NCI-H146 (cell line): ENCODE results near the gene GATA5.

Experiments
- DNase-seq: peaks from one replicate; lab custom pipeline; 2025; lab: John Stamatoyannopoulos, UW

GATA5 gene

GRCh38 chr20:62452475-62453095 lies 23.2 kb downstream of the GATA5 start:
- no peak for DNase-seq

- no peak for DNase-seq
Observed at GRCh38 chr20:62451970-62452369, 23.8 kb downstream of the GATA5 start.

- DNase-seq, result no peak
Observed at GRCh38 chr20:62451156-62451767, 24.5 kb downstream of the GATA5 start.

GRCh38 chr20:62449951-62450691 lies 25.7 kb downstream of the GATA5 start:
- no peak for DNase-seq

- no peak for DNase-seq
Observed at GRCh38 chr20:62448788-62449187, 27.0 kb downstream of the GATA5 start.

GRCh38 chr20:62448038-62448437 lies 27.8 kb downstream of the GATA5 start:
- no peak for DNase-seq

GRCh38 chr20:62446888-62447869 lies 28.6 kb downstream of the GATA5 start:
- no peak for DNase-seq

GRCh38 chr20:62446481-62446880 lies 29.3 kb downstream of the GATA5 start:
- DNase-seq, result no peak

GRCh38 chr20:62445553-62446340 lies 30.0 kb downstream of the GATA5 start:
- no peak for DNase-seq

GRCh38 chr20:62444286-62444685 lies 31.5 kb downstream of the GATA5 start:
- no peak for DNase-seq

- no peak for DNase-seq
Observed at GRCh38 chr20:62441987-62442539, 33.7 kb downstream of the GATA5 start.

GRCh38 chr20:62439218-62439617 lies 36.6 kb downstream of the GATA5 start:
- DNase-seq, result no peak

GRCh38 chr20:62437927-62438326 lies 37.9 kb downstream of the GATA5 start:
- no peak for DNase-seq

GRCh38 chr20:62437496-62437895 lies 38.3 kb downstream of the GATA5 start:
- DNase-seq, result no peak

GRCh38 chr20:62436692-62437091 lies 39.1 kb downstream of the GATA5 start:
- no peak for DNase-seq

- DNase-seq, result no peak
Observed at GRCh38 chr20:62433658-62434497, 41.9 kb downstream of the GATA5 start.

- DNase-seq, result no peak
Observed at GRCh38 chr20:62430866-62431447, 44.8 kb downstream of the GATA5 start.

- no peak for DNase-seq
Observed at GRCh38 chr20:62430311-62430853, 45.4 kb downstream of the GATA5 start.
